ENCODE measurements around the gene UBE2J2.
A peak's percentile ranks its signal among the peaks of the same experiment; 100 is the strongest.
"Not testable (repeated sequence)": the region's sequence is repeated elsewhere in the genome, so short reads cannot be mapped to it uniquely, and the experiment has no call there.

The UBE2J2 gene

GRCh38 chr1:1273512-1274298, at the start of gene UBE2J2:
Gene UBE2J2 (minus strand): TSS chr1:1273854. CDS start chr1:1267992, 5,862 bp downstream.
- DNase-seq = peak; percentile 97

- DNase-seq = no peak
Observed at GRCh38 chr1:1322952-1323351, 49.3 kb upstream of the UBE2J2 start.

- no peak for DNase-seq
Observed at GRCh38 chr1:1322418-1322817, 48.8 kb upstream of the UBE2J2 start.

GRCh38 chr1:1321477-1321876, 47.8 kb upstream of the UBE2J2 start:
- DNase-seq = no peak

- DNase-seq = no peak
Observed at GRCh38 chr1:1320666-1321448, 47.2 kb upstream of the UBE2J2 start.

GRCh38 chr1:1319646-1319941, 45.9 kb upstream of the UBE2J2 start:
- DNase-seq = no peak

- no peak for DNase-seq
Observed at GRCh38 chr1:1318777-1319645, 45.4 kb upstream of the UBE2J2 start.

GRCh38 chr1:1318131-1318652, 44.5 kb upstream of the UBE2J2 start:
- no peak for DNase-seq

- DNase-seq = no peak
Observed at GRCh38 chr1:1317420-1317819, 43.8 kb upstream of the UBE2J2 start.

GRCh38 chr1:1316199-1316598, 42.5 kb upstream of the UBE2J2 start:
- not testable (repeated sequence) for DNase-seq

GRCh38 chr1:1315435-1315954, 41.8 kb upstream of the UBE2J2 start:
- no peak for DNase-seq

- no peak for DNase-seq
Observed at GRCh38 chr1:1314678-1315335, 41.2 kb upstream of the UBE2J2 start.

GRCh38 chr1:1314237-1314586, 40.6 kb upstream of the UBE2J2 start:
- no peak for DNase-seq

GRCh38 chr1:1313500-1314236, 40.0 kb upstream of the UBE2J2 start:
- DNase-seq = no peak

- DNase-seq = no peak
Observed at GRCh38 chr1:1312450-1313314, 39.0 kb upstream of the UBE2J2 start.

GRCh38 chr1:1311107-1312104, 37.8 kb upstream of the UBE2J2 start:
- DNase-seq = no peak

GRCh38 chr1:1310476-1311053, 36.9 kb upstream of the UBE2J2 start:
- no peak for DNase-seq

GRCh38 chr1:1310109-1310385, 36.4 kb upstream of the UBE2J2 start:
- no peak for DNase-seq
